Prostate gland (tissue), 2 donors: Measurements from ENCODE around the gene HDAC4. TPM values are rescaled to one million over a fixed set of nuclear protein-coding genes. Genes with fewer than 3 reads are reported as not detected.

Experiments
- DNase-seq: peaks from one replicate; pipeline ENCODE4 v3.0.0-alpha.2; 2019; ENCODE audit warnings: low spot score
- H3K27ac ChIP-seq, 2 donors: fragments of 200-600 bp; sonication (generic); 2 replicates each; pipeline ENCODE4 v1.5.1; 2017 to 2019
- H3K27me3 ChIP-seq: fragments of 200-600 bp; sonication (generic); replicated peaks from 2 replicates; pipeline ENCODE4 v1.5.1; 2019; ENCODE audit not compliant: insufficient read depth
- H3K36me3 ChIP-seq, 2 donors: fragments of 200-600 bp; sonication (generic); 1 replicate in 1 of 2; 2 replicates in 1 of 2; pipeline versions ENCODE4 v1.5.1 to v1.8.1; 2017 to 2019
- H3K4me1 ChIP-seq: fragments of 200-600 bp; sonication (generic); replicated peaks from 2 replicates; pipeline ENCODE4 v1.5.1; 2019
- H3K4me3 ChIP-seq, 2 donors: fragments of 200-600 bp; sonication (generic); 2 replicates each; pipeline ENCODE4 v1.5.1; 2017 to 2019
- H3K9me3 ChIP-seq: fragments of 200-600 bp; sonication (generic); 2 replicates; pipeline ENCODE4 v1.5.1; 2017
- CTCF ChIP-seq, 4 experiments: fragments of 200-600 bp in 2 of 4; fragments of 450-650 bp in 2 of 4; sonication (generic) in 2 of 4; IDR thresholded peaks; 1 replicate in 3 of 4; 2 replicates in 1 of 4; pipeline ENCODE4 v1.5.1; 2016 to 2019; ENCODE audit warnings: antibody characterized with exemption in 4 of 4, mild to moderate bottlenecking in 2 of 4, moderate library complexity in 2 of 4
- POLR2A ChIP-seq: fragments of 450-650 bp; IDR thresholded peaks from one replicate; pipeline ENCODE4 v1.6.1; 2016; ENCODE audit warnings: antibody characterized with exemption, mild to moderate bottlenecking
- POLR2AphosphoS5 ChIP-seq: sonication (generic); formaldehyde crosslinking; IDR thresholded peaks from one replicate; pipeline ENCODE4 v1.6.1; 2017; ENCODE audit warnings: antibody characterized with exemption
- WGBS: methylation state at CpG from one replicate; pipeline ENCODE4 v1.1.5; 2018; 5-methylcytosine and 5-hydroxymethylcytosine counted together
- intact Hi-C: fragments of 100-400 bp; cut with DNase I; formaldehyde crosslinking; loops from one replicate; pipeline ENCODE4 v1.14.2; 2022
- total RNA-seq, 2 donors: library from RNA; depleted of rRNA; stranded (reverse); fragments of >200 nt; gene quantifications; one replicate each; pipeline ENCODE4 v1.1.0, GENCODE V29; 2016

HDAC4 gene
- total RNA-seq, 2 donors from 2014 or later: 41.8 to 44.2 TPM

GRCh38 chr2:239033801-239034560 lies 366.8 kb downstream of the HDAC4 start:
- H3K4me3 ChIP-seq: no peak overlapping the region
- intact Hi-C loops: loop anchor here (10.0 kb wide), 3 partner anchors 371 to 951 kb away; partner anchors contain the start of gene HDAC4
- H3K4me1 ChIP-seq: no peaks in the 10 kb centered on the region
- no peak overlapping the region for H3K27ac ChIP-seq
- H3K36me3 ChIP-seq: no peaks in the 10 kb centered on the region
- no peak for TF ChIP-seq POLR2A
- TF ChIP-seq POLR2AphosphoS5: no peak
- TF ChIP-seq CTCF (IDR thresholded peaks at IDR 0.05): no peak
- no peaks in the 10 kb centered on the region for H3K9me3 ChIP-seq
- no peaks in the 10 kb centered on the region for H3K27me3 ChIP-seq
- DNase-seq: no peak
- 78% methylated on average over 13 of the region's 13 CpGs for WGBS

DNA sequence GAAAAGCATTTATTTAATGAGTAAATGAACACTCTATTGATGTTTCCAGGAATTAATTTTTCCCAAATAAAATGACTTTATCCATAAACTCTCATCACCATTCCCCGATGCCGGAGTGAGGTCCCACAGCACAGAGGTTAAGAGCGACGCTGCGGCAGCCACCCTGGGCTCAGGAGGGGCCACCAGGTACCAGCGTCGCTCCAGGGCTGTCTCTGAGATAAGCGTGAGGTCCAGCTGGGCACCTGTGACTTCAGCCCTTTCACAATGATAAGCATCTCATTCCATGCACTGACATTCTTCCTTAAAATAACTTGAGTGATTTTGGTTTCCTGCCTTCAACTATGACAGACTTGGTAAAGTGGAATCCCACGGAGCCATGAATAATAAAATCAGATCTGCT lies 370.9 kb downstream of the HDAC4 start:
- Histone ChIP-seq H3K4me3 (no peak overlapping the region), H3K4me1 (no peaks in the 10 kb centered on the region), H3K27me3 (no peaks in the 10 kb centered on the region), H3K36me3 (no peaks in the 10 kb centered on the region), H3K9me3 (no peaks in the 10 kb centered on the region), H3K27ac (no peak overlapping the region)
- WGBS: 79% methylated on average over 9 of the region's 9 CpGs
- intact Hi-C loops: loop anchor here (10.0 kb wide), 3 partner anchors 375 to 955 kb away; partner anchors contain the start of gene HDAC4
- DNase-seq: no peak
- TF ChIP-seq POLR2A (no peak), CTCF (IDR thresholded peaks at IDR 0.05) (no peak), POLR2AphosphoS5 (no peak)

- H3K9me3 ChIP-seq: no peaks in the 10 kb centered on the region
- no peak for TF ChIP-seq POLR2AphosphoS5
- no peak for TF ChIP-seq CTCF (IDR thresholded peaks at IDR 0.05)
- no peaks in the 10 kb centered on the region for H3K27me3 ChIP-seq
- no peaks in the 10 kb centered on the region for H3K36me3 ChIP-seq
- H3K4me1 ChIP-seq: no peaks in the 10 kb centered on the region
- no peak overlapping the region for H3K27ac ChIP-seq
- no peak overlapping the region for H3K4me3 ChIP-seq
- intact Hi-C loops: no loop called here
- DNase-seq: no peak
- 80% methylated on average over 5 of the region's 5 CpGs for WGBS
Measured at GRCh38 chr2:239028253-239028619, 372.6 kb downstream of the HDAC4 start.

GRCh38 chr2:239027391-239028252 lies 373.2 kb downstream of the HDAC4 start:
- no peak for TF ChIP-seq CTCF (IDR thresholded peaks at IDR 0.05)
- no peak for TF ChIP-seq POLR2AphosphoS5
- no peak for TF ChIP-seq POLR2A
- H3K36me3 ChIP-seq: no peaks in the 10 kb centered on the region

More at GRCh38 chr2:239027391-239028252, 373.2 kb downstream of the HDAC4 start:
- Histone ChIP-seq H3K4me1 (no peaks in the 10 kb centered on the region), H3K4me3 (no peak overlapping the region), H3K27me3 (no peaks in the 10 kb centered on the region), H3K27ac (no peak overlapping the region), H3K9me3 (no peaks in the 10 kb centered on the region)
- DNase-seq: no peak
- intact Hi-C loops: no loop called here
- 88% methylated on average over 38 of the region's 38 CpGs for WGBS
